DMS 273 treated with DMSO at 0.1 percent for 48 hours (cell line): ENCODE results near the gene CYTH2.
"Not testable (repeated sequence)": the region's sequence is repeated elsewhere in the genome, so short reads cannot be mapped to it uniquely, and the experiment has no call there.

Source experiments
- DNase-seq: peaks from one replicate; lab custom pipeline; 2025; lab: John Stamatoyannopoulos, UW

The CYTH2 gene

GRCh38 chr19:48477067-48477685 is 8.0 kb downstream of the CYTH2 start:
- no peak for DNase-seq

GRCh38 chr19:48477698-48478338 is 8.6 kb downstream of the CYTH2 start:
- no peak for DNase-seq

GRCh38 chr19:48478339-48479256 is 9.4 kb downstream of the CYTH2 start:
- DNase-seq, result no peak

- no peak for DNase-seq
Observed at GRCh38 chr19:48479686-48480085, 10.5 kb downstream of the CYTH2 start.

GRCh38 chr19:48480183-48480557 is 11.0 kb downstream of the CYTH2 start:
- DNase-seq, result no peak

GRCh38 chr19:48480558-48481500 is 11.7 kb downstream of the CYTH2 start:
- DNase-seq, result no peak

- no peak for DNase-seq
Observed at GRCh38 chr19:48481846-48482639, 12.9 kb downstream of the CYTH2 start.

- DNase-seq, result no peak
Observed at GRCh38 chr19:48483301-48483700, 14.1 kb downstream of the CYTH2 start.

GRCh38 chr19:48484247-48484893 is 15.2 kb downstream of the CYTH2 start:
- no peak for DNase-seq

- DNase-seq, result no peak
Observed at GRCh38 chr19:48484931-48485612, 15.9 kb downstream of the CYTH2 start.

GRCh38 chr19:48486706-48487105 is 17.5 kb downstream of the CYTH2 start:
- not testable (repeated sequence) for DNase-seq

- DNase-seq, result no peak
Observed at GRCh38 chr19:48487544-48487943, 18.4 kb downstream of the CYTH2 start.

- DNase-seq, result no peak
Observed at GRCh38 chr19:48487948-48488347, 18.8 kb downstream of the CYTH2 start.

- DNase-seq, result not testable (repeated sequence)
Observed at GRCh38 chr19:48488478-48488877, 19.3 kb downstream of the CYTH2 start.

- DNase-seq, result no peak
Observed at GRCh38 chr19:48489608-48490216, 20.5 kb downstream of the CYTH2 start.

GRCh38 chr19:48490981-48491792 is 22.0 kb downstream of the CYTH2 start:
- DNase-seq, result no peak

- no peak for DNase-seq
Observed at GRCh38 chr19:48491793-48492123, 22.6 kb downstream of the CYTH2 start.

- DNase-seq, result peak; percentile 59
Observed at GRCh38 chr19:48492925-48493717, 24.0 kb downstream of the CYTH2 start.
